ENCODE results near the gene JDP2. TPM values are rescaled to one million over a fixed set of nuclear protein-coding genes. Genes with fewer than 3 reads are reported as not detected.

The JDP2 gene
- polyA plus RNA-seq, 1 of the 3 experiments (the other 2 are of a cell fraction): 22.3 TPM

DNA sequence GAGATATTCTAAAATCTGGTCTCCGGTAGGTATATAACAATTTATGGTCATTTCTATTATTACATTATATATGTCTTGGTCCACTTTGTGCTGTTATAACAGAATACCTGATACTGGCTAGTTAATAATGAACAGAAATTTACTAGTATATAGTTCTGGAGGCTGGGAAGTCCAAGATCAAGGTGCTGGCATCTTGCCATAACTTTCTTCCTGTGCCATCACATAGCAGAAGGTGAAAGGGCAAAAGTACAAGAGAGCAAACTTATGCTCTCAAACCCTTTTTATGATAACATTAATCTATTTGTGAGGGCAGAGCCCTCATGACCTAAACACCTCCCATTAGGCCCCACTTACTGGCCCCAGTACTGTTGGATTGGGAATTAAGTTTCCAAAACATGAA is 76.6 kb downstream of the JDP2 start:
- Histone ChIP-seq H3K27ac (ENCODE audit: low read depth in 2 of 2, low read length in 1 of 2) (no peak overlapping the region), H3K4me1 (ENCODE audit: control insufficient read depth in 1 of 2, insufficient read depth in 2 of 2, low read depth in 1 of 2, low read length in 1 of 2) (no peaks in the 10 kb centered on the region), H2AFZ (ENCODE audit: low read depth) (no peak overlapping the region), H3K9ac (no peak overlapping the region), H3K79me2 (ENCODE audit: insufficient read depth) (no peaks in the 10 kb centered on the region), H4K20me1 (ENCODE audit: insufficient read depth) (no peaks in the 10 kb centered on the region), H3K36me3 (replicated peaks in 1 of 2; ENCODE audit: control insufficient read depth in 1 of 2, insufficient read depth in 2 of 2, low read length in 1 of 2) (no peaks in the 10 kb centered on the region), H3K9me2 (no peaks in the 10 kb centered on the region), H3F3A (replicated peaks; ENCODE audit: insufficient read depth) (peaks cover 2% of the 10 kb centered on the region), H3K27me3 (ENCODE audit: insufficient read depth) (no peaks in the 10 kb centered on the region), H3K4me2 (no peak overlapping the region), H3K4me3 (ENCODE audit: low read depth in 2 of 2, low read length in 1 of 2) (no peak overlapping the region), H3K9me3 (peaks cover 5% of the 10 kb centered on the region; the same call in 1 of the 2 replicates)
- 91% methylated on average over 1 of the region's 1 CpG for WGBS (ENCODE audit: low lambda C conversion rate)
- TF ChIP-seq YY1 (IDR thresholded peaks at IDR 0.05; ENCODE audit: low read depth) (no peak), TAF1 (IDR thresholded peaks at IDR 0.05; ENCODE audit: borderline replicate concordance, low read depth, low read length) (no peak), JUND (IDR thresholded peaks at IDR 0.05) (no peak), FOSL2 (IDR thresholded peaks at IDR 0.05; ENCODE audit: borderline replicate concordance, low read depth) (no peak), NFIC (IDR thresholded peaks at IDR 0.05; ENCODE audit: borderline replicate concordance) (no peak), GATA2 (CRISPR knock-in tag; IDR thresholded peaks at IDR 0.05) (no peak), NRF1 (IDR thresholded peaks at IDR 0.05; ENCODE audit: low read depth, low read length) (no peak), ELF1 (IDR thresholded peaks at IDR 0.05) (no peak), USF1 (IDR thresholded peaks at IDR 0.05; ENCODE audit: borderline replicate concordance, low read depth) (no peak), RXRA (IDR thresholded peaks at IDR 0.05; ENCODE audit: borderline replicate concordance, low read depth) (no peak), RFX5 (IDR thresholded peaks at IDR 0.05; ENCODE audit: low read length) (no peak), GABPA (IDR thresholded peaks at IDR 0.05; ENCODE audit: low read depth) (no peak), EZH2phosphoT487 (IDR thresholded peaks at IDR 0.05; ENCODE audit: borderline replicate concordance, low read depth) (no peak), REST (IDR thresholded peaks at IDR 0.05; ENCODE audit: low read depth, low read length) (no peak), CHD2 (IDR thresholded peaks at IDR 0.05; ENCODE audit: low read length, partially characterized antibody) (no peak)
- TF ChIP-seq, protein P1, sequence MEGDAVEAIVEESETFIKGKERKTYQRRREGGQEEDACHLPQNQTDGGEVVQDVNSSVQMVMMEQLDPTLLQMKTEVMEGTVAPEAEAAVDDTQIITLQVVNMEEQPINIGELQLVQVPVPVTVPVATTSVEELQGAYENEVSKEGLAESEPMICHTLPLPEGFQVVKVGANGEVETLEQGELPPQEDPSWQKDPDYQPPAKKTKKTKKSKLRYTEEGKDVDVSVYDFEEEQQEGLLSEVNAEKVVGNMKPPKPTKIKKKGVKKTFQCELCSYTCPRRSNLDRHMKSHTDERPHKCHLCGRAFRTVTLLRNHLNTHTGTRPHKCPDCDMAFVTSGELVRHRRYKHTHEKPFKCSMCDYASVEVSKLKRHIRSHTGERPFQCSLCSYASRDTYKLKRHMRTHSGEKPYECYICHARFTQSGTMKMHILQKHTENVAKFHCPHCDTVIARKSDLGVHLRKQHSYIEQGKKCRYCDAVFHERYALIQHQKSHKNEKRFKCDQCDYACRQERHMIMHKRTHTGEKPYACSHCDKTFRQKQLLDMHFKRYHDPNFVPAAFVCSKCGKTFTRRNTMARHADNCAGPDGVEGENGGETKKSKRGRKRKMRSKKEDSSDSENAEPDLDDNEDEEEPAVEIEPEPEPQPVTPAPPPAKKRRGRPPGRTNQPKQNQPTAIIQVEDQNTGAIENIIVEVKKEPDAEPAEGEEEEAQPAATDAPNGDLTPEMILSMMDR (IDR thresholded peaks at IDR 0.05): no peak
- TF ChIP-seq, protein P2, sequence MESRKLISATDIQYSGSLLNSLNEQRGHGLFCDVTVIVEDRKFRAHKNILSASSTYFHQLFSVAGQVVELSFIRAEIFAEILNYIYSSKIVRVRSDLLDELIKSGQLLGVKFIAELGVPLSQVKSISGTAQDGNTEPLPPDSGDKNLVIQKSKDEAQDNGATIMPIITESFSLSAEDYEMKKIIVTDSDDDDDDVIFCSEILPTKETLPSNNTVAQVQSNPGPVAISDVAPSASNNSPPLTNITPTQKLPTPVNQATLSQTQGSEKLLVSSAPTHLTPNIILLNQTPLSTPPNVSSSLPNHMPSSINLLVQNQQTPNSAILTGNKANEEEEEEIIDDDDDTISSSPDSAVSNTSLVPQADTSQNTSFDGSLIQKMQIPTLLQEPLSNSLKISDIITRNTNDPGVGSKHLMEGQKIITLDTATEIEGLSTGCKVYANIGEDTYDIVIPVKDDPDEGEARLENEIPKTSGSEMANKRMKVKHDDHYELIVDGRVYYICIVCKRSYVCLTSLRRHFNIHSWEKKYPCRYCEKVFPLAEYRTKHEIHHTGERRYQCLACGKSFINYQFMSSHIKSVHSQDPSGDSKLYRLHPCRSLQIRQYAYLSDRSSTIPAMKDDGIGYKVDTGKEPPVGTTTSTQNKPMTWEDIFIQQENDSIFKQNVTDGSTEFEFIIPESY (IDR thresholded peaks at IDR 0.05; ENCODE audit: borderline replicate concordance, low read depth): no peak
- TF ChIP-seq, protein P3, sequence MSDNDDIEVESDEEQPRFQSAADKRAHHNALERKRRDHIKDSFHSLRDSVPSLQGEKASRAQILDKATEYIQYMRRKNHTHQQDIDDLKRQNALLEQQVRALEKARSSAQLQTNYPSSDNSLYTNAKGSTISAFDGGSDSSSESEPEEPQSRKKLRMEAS (IDR thresholded peaks at IDR 0.05; ENCODE audit: low read depth): no peak
- POLR2A ChIA-PET: no interaction called here
- no peak for DNase-seq
- CTCF ChIA-PET: no interaction called here

Measured in SK-N-SH (cell line).